GM12892 (cell line): ENCODE measurements around the gene ACSM3.

Source experiments
- POLR2A ChIP-seq: IDR thresholded peaks from 2 replicates; pipeline ENCODE4 v1.6.1; 2011; ENCODE audit warnings: low read depth, low read length, control low read depth
- POLR2AphosphoS5 ChIP-seq: IDR thresholded peaks from 2 replicates; pipeline ENCODE4 v1.6.1; 2011; ENCODE audit warnings: low read depth, low read length, control low read depth
- TAF1 ChIP-seq: IDR thresholded peaks from 2 replicates; pipeline ENCODE4 v1.6.1; 2011; ENCODE audit warnings: low read depth, mild to moderate bottlenecking, control low read depth, low read length, borderline replicate concordance

DNA sequence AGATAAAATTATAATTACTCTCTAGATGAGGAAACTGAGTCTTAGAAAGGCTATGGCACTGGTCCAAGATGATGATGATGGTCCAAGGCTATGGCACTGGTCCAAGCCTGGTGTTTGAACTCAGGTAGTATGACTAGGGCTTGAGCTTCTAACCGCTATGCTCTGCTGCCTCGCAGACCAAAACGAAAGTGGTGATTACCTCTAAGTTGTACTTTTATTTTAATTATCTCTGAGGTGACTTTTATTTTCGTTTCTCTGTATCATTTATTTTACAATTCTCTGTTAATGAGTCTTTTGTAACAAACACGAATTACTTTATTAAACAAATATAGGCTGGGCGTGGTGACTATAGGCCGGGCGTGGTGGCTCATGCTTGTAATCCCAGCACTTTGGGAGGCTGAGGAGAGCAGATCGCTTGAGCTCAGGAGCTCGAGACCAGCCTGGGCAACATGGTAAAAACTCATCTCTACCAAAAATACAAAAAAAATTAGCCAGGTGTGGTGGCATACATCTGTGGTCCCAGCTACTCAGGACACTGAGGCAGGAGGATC, 48.1 kb downstream of the ACSM3 start:
- TF ChIP-seq POLR2A (no peak), POLR2AphosphoS5 (no peak), TAF1 (no peak)
